Lower leg skin (tissue), 3 donors: Measurements from ENCODE around the gene UNC50.

Experiments
- POLR2A ChIP-seq, 2 donors: fragments of 450-650 bp; IDR thresholded peaks; one replicate each; pipeline ENCODE4 v1.6.1; 2016 to 2017; ENCODE audit warnings: antibody characterized with exemption in 2 of 2, mild to moderate bottlenecking in 1 of 2, moderate library complexity in 1 of 2
- TF ChIP-seq, protein P1 (sequence below), 3 donors: fragments of 450-650 bp; IDR thresholded peaks; one replicate each; pipeline ENCODE4 v1.5.1; 2016; ENCODE audit warnings: antibody characterized with exemption in 3 of 3, mild to moderate bottlenecking in 3 of 3, moderate library complexity in 2 of 3

DNA sequence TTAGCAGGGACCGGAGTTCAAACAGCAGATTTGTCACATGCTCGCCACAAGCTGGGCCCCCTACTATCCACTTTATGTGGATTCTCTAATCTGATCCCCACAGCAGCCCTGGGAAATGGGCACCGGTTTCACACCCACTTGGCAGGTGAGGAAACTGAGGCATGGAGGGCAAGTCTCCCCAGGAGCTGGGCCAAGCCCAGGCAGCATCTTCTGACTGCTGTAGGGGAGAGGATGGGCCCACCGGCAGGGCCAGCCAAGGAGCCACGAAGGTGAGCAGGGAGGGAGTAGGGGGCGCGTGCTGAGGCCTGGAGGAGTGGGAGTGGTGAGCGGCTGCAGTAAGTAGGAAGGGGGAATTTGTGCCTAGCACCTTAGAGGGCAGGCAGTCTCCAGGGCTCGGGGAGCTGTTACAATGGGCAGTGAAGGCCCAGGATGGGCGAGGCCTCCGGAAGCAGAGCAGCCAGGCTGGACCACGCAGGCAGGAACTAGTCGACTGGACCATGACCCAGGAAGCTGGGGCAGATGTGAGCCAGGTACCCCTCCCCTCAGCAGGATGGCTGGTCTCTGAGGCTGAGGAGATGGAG lies 37.2 kb upstream of the UNC50 start:
- TF ChIP-seq, protein P1, sequence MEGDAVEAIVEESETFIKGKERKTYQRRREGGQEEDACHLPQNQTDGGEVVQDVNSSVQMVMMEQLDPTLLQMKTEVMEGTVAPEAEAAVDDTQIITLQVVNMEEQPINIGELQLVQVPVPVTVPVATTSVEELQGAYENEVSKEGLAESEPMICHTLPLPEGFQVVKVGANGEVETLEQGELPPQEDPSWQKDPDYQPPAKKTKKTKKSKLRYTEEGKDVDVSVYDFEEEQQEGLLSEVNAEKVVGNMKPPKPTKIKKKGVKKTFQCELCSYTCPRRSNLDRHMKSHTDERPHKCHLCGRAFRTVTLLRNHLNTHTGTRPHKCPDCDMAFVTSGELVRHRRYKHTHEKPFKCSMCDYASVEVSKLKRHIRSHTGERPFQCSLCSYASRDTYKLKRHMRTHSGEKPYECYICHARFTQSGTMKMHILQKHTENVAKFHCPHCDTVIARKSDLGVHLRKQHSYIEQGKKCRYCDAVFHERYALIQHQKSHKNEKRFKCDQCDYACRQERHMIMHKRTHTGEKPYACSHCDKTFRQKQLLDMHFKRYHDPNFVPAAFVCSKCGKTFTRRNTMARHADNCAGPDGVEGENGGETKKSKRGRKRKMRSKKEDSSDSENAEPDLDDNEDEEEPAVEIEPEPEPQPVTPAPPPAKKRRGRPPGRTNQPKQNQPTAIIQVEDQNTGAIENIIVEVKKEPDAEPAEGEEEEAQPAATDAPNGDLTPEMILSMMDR (IDR thresholded peaks at IDR 0.05): no peak
- TF ChIP-seq POLR2A (IDR thresholded peaks at IDR 0.05): no peak
